Mucosa of descending colon (tissue), 3 donors: Measurements from ENCODE around the gene AKIP1. TPM values are rescaled to one million over a fixed set of nuclear protein-coding genes. Genes with fewer than 3 reads are reported as not detected.

Experiments
- ATAC-seq: fragments of 200-7000 bp; cut with Tn5 transposase; one replicate; pipeline ENCODE4 v1.9.1; 2020; ENCODE audit warnings: mild to moderate bottlenecking, moderate library complexity
- DNase-seq, 3 donors: peaks; one replicate each; pipeline ENCODE4 v3.0.0-alpha.2; 2020
- H3K36me3 ChIP-seq: fragments of 200-600 bp; one replicate; pipeline ENCODE4 v1.8.0; 2021; ENCODE audit warnings: low read depth, mild to moderate bottlenecking
- H3K4me1 ChIP-seq: fragments of 200-600 bp; one replicate; pipeline ENCODE4 v1.8.0; 2021; ENCODE audit warnings: low read depth, mild to moderate bottlenecking
- H3K4me3 ChIP-seq: fragments of 200-600 bp; one replicate; pipeline ENCODE4 v1.8.0; 2021; ENCODE audit warnings: mild to moderate bottlenecking
- H3K9me3 ChIP-seq: fragments of 200-600 bp; one replicate; pipeline ENCODE4 v1.8.0; 2021; ENCODE audit warnings: mild to moderate bottlenecking
- CTCF ChIP-seq: fragments of 200-600 bp; IDR thresholded peaks from one replicate; pipeline ENCODE4 v1.8.0; 2022; ENCODE audit warnings: antibody characterized with exemption, mild to moderate bottlenecking
- intact Hi-C, 2 donors: fragments of 100-400 bp; cut with DNase I in 1 of 2; cut with micrococcal nuclease in 1 of 2; formaldehyde crosslinking; loops; one replicate each; pipeline versions ENCODE4 v1.11.0 to v1.11.1; 2022; cut with DNase I, micrococcal nuclease
- total RNA-seq, 3 donors: library from RNA; stranded (reverse); fragmentation: NEBNext Ultra II Directional in 2 of 3; extraction: Animal tissue kit (Norgen Biotek cat#: 25700) in 2 of 3; gene quantifications; one replicate each; pipeline versions ENCODE4 v1.2.1 to v1.2.4, GENCODE V29; 2021 to 2023
- donor health status: DM: no; HTN: no; CAD: no; lungs with moderate emphysema.
- donor health status: DM: no; HTN: no; CAD: no.
- donor health status: DM: no; HTN: yes; CAD: no.

AKIP1 gene
- total RNA-seq, 3 donors from 2014 or later, result 12.6 to 20.1 (median 17.0) TPM

- H3K36me3 ChIP-seq, result no peaks in the 10 kb centered on the region
- no peak overlapping the region for H3K4me3 ChIP-seq
- H3K4me1 ChIP-seq, result no peaks in the 10 kb centered on the region
- ATAC-seq, result no peak
- no peak for DNase-seq
- intact Hi-C loops, result no loop called here
- no peak for TF ChIP-seq CTCF
- no peaks in the 10 kb centered on the region for H3K9me3 ChIP-seq
Measured at GRCh38 chr11:8937659-8938058, 26.7 kb downstream of the AKIP1 start.

- no peaks in the 10 kb centered on the region for H3K4me1 ChIP-seq
- H3K4me3 ChIP-seq, result no peak overlapping the region
- DNase-seq (no peak), ATAC-seq (no peak)
- intact Hi-C loops, result no loop called here
- H3K36me3 ChIP-seq, result no peaks in the 10 kb centered on the region
- no peak for TF ChIP-seq CTCF
- H3K9me3 ChIP-seq, result no peaks in the 10 kb centered on the region
Measured at GRCh38 chr11:8941341-8942103, 30.5 kb downstream of the AKIP1 start.

GRCh38 chr11:8942518-8943066, 31.6 kb downstream of the AKIP1 start, which contains the start of gene ASCL3:
TSS of gene ASCL3 (minus strand) at chr11:8943016. CDS start at chr11:8938161, 4,855 bp downstream.
- Histone ChIP-seq H3K36me3 (no peaks in the 10 kb centered on the region), H3K9me3 (no peaks in the 10 kb centered on the region), H3K4me1 (no peaks in the 10 kb centered on the region), H3K4me3 (no peak within 1 kb of the TSS)
- DNase-seq (no peak), ATAC-seq (no peak)
- intact Hi-C loops, result no loop called here
- no peak for TF ChIP-seq CTCF

- Histone ChIP-seq H3K9me3 (no peaks in the 10 kb centered on the region), H3K4me1 (no peaks in the 10 kb centered on the region), H3K36me3 (no peaks in the 10 kb centered on the region), H3K4me3 (no peak overlapping the region)
- no peak for TF ChIP-seq CTCF
- intact Hi-C loops, result no loop called here
- ATAC-seq (no peak), DNase-seq (no peak)
Measured at GRCh38 chr11:8947230-8947943, 36.4 kb downstream of the AKIP1 start.

- Histone ChIP-seq H3K4me3 (no peak overlapping the region), H3K36me3 (no peaks in the 10 kb centered on the region), H3K4me1 (no peaks in the 10 kb centered on the region), H3K9me3 (no peaks in the 10 kb centered on the region)
- no peak for TF ChIP-seq CTCF
- intact Hi-C loops, result no loop called here
- DNase-seq, result no peak
- no peak for ATAC-seq
Measured at GRCh38 chr11:8948886-8949285, 37.9 kb downstream of the AKIP1 start.
